ENCODE data around the gene DUSP22.

DNA sequence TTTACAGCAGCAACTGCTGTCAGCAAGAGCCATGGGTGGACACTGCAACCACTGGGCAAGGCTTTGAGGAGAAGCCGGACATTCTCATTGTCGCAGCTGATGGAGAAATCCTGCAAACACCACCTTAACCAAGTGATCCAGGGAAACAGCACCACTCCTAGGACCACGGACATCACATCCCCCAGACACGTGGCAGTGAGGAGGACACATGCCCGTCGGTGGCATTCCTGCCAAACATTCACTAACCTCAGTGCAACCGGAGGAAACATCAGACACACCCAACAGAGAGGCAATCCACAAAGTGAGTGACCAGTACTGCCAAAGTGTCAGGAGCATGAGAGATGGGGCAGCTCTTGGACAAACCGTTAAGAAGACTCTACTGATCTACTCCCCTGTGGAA, 82.7 kb downstream of the DUSP22 start:
- TF ChIP-seq CTCF (IDR thresholded peaks at IDR 0.05): no peak
- TF ChIP-seq EZH2 (IDR thresholded peaks at IDR 0.05): no peak
